Measurements from ENCODE around the gene SEL1L3. TPM values are rescaled to one million over a fixed set of nuclear protein-coding genes. Genes with fewer than 3 reads are reported as not detected.

The SEL1L3 gene
- total and polyA plus RNA-seq, 9 of the 15 experiments (the other 6 are each of a cell fraction or from before 2014, with no cell fraction given), result 10.0 to 44.3 (median 21.6) TPM

DNA sequence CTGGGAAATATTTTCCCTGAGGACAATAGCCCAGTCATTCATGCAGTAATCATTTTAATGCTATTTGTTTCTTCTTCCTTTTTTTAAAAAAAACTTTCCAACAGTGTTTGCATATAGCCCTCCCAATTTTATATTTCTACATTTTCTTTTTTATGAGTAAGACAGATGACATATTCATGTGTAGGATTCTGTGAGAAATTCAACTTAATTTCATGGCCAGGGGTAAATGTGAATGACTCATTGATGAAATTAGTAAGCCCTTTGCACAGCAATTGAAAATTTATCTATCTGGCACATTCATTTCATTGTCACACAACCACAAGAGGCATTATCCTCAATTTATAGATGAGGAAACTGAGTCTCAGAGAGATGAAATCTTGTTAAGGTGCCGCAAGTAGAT is 37.5 kb upstream of the SEL1L3 start:
- 0 out of 2 replicates have a peak, but pooled peaks cover 3% of the 10 kb centered on the region for H4K20me1 ChIP-seq (replicated peaks; ENCODE audit: control insufficient read depth, insufficient read depth, low read length)
- no peak for TF ChIP-seq ZNF586 (CRISPR knock-in tag; conservative IDR thresholded peaks at IDR 0.05)
- no peak for TF ChIP-seq CHD4 (IDR thresholded peaks at IDR 0.05; ENCODE audit: insufficient read depth, insufficient replicate concordance, low read depth, low read length, poor library complexity, severe bottlenecking)
- no peak for TF ChIP-seq YBX1 (IDR thresholded peaks at IDR 0.05)
- TF ChIP-seq HDGF (IDR thresholded peaks at IDR 0.05), result no peak
- TF ChIP-seq, protein P1, sequence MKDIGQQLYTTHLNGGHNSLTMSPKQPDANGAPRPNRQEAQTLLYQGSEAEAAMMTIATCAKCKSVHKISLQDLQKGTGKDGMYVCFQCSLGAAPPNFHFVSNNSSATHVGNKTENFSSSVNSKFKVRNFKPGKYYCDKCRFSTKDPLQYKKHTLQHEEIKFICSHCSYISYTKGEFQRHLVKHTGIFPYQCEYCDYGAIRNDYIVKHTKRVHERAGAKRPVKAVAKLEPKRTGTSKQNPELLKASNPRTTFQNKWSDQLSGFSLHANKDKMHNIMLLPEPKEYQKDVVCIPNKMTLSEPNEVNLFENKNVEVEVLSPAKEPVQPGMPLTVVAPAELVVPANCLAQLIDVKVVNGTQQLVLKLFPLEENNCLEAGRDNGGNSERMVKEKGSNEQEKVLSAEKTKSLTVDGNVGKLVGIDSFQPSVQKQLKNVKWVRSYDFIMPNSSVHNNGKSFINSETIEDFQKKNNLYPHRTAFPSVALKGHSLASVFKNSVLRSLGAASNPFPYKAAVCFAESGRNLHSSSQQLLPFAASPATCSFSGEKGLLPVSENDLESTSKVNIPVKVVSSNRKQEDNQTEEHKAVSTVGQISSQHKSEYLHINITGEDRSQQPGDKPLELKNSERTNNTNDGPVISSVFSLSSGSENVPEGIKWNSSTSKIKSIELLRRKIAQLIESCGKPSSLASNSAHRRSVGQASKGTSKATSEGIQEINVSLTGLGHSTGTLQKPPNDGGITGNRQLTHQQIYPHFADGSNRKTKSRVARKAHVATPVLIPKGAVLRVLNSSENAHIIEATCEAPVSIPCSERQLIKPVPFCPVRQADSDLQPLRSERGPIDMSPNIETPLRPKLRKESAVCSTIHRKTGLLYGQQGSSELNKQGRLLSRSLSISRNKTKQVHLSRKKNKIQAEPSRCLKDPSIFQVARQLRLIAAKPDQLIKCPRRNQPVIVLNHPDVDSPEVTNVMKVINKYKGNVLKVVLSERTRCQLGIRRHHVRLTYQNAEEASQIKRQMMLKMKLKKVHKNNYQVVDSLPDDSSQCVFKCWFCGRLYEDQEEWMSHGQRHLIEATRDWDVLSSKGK (CRISPR knock-in tag; IDR thresholded peaks at IDR 0.05), result no peak
- TF ChIP-seq, protein P2, sequence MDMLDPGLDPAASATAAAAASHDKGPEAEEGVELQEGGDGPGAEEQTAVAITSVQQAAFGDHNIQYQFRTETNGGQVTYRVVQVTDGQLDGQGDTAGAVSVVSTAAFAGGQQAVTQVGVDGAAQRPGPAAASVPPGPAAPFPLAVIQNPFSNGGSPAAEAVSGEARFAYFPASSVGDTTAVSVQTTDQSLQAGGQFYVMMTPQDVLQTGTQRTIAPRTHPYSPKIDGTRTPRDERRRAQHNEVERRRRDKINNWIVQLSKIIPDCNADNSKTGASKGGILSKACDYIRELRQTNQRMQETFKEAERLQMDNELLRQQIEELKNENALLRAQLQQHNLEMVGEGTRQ (CRISPR knock-in tag; IDR thresholded peaks at IDR 0.05), result no peak
- no peak for TF ChIP-seq EHMT2 (IDR thresholded peaks at IDR 0.05)
- no peak for TF ChIP-seq ZNF668 (CRISPR knock-in tag; IDR thresholded peaks at IDR 0.05)
- no peak for TF ChIP-seq CREM (IDR thresholded peaks at IDR 0.05; ENCODE audit: low read depth)
- no peak for TF ChIP-seq NR1H2 (CRISPR knock-in tag; IDR thresholded peaks at IDR 0.05)
- TF ChIP-seq, protein P3, sequence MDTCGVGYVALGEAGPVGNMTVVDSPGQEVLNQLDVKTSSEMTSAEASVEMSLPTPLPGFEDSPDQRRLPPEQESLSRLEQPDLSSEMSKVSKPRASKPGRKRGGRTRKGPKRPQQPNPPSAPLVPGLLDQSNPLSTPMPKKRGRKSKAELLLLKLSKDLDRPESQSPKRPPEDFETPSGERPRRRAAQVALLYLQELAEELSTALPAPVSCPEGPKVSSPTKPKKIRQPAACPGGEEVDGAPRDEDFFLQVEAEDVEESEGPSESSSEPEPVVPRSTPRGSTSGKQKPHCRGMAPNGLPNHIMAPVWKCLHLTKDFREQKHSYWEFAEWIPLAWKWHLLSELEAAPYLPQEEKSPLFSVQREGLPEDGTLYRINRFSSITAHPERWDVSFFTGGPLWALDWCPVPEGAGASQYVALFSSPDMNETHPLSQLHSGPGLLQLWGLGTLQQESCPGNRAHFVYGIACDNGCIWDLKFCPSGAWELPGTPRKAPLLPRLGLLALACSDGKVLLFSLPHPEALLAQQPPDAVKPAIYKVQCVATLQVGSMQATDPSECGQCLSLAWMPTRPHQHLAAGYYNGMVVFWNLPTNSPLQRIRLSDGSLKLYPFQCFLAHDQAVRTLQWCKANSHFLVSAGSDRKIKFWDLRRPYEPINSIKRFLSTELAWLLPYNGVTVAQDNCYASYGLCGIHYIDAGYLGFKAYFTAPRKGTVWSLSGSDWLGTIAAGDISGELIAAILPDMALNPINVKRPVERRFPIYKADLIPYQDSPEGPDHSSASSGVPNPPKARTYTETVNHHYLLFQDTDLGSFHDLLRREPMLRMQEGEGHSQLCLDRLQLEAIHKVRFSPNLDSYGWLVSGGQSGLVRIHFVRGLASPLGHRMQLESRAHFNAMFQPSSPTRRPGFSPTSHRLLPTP (IDR thresholded peaks at IDR 0.05; ENCODE audit: borderline replicate concordance, extremely low read depth, insufficient read length), result no peak
- no peak for TF ChIP-seq CHAMP1 (IDR thresholded peaks at IDR 0.05)
- TF ChIP-seq MCM3 (IDR thresholded peaks at IDR 0.05), result no peak

More for the DNA sequence above, 37.5 kb upstream of the SEL1L3 start:
- WGBS (ENCODE audit: insufficient coverage, low coverage, missing lambda C conversion rate), result 6% methylated on average over 1 of the region's 1 CpG
- H3K36me3 ChIP-seq (ENCODE audit: control insufficient read depth, insufficient read depth, low read length), result no peaks in the 10 kb centered on the region
- BruUV-seq (replicated peaks), result no TSS peak
- H3K79me2 ChIP-seq (ENCODE audit: control insufficient read depth, insufficient read depth, low read length), result no peaks in the 10 kb centered on the region
- ATAC-seq (no peak), DNase-seq (ENCODE audit: extremely low read depth in 1 of 4, low spot score in 3 of 4) (no peak), FAIRE-seq (no peak)
- no peak overlapping the region for H3K27ac ChIP-seq (ENCODE audit: extremely low read depth, low read depth, low read length)
- H3K27me3 ChIP-seq (ENCODE audit: control insufficient read depth in 2 of 2, insufficient read depth in 2 of 2, low read length in 2 of 2), result peaks cover 15 to 34% of the 10 kb centered on the region in 2 experiments
- H2AFZ ChIP-seq (ENCODE audit: low read depth, low read length), result no peak overlapping the region
- intact Hi-C loops (cut with micrococcal nuclease), result no loop called here
- in situ Hi-C loops (cut with MboI), result no loop called here
- ChIA-PET CTCF (ENCODE audit: low intra/inter-chr PET ratio) (no interaction called here), POLR2A (no interaction called here)
- no peaks in the 10 kb centered on the region for H3K4me1 ChIP-seq (replicated peaks in 1 of 2; ENCODE audit: control insufficient read depth in 2 of 2, insufficient read depth in 2 of 2, low read length in 2 of 2)
- no peak overlapping the region for H3K4me2 ChIP-seq (ENCODE audit: insufficient read depth, low read length)
- no peak overlapping the region for H3K9ac ChIP-seq (ENCODE audit: insufficient read depth in 1 of 2, low read depth in 2 of 2, low read length in 2 of 2)
- no peaks in the 10 kb centered on the region for H3K9me3 ChIP-seq (replicated peaks; ENCODE audit: control insufficient read depth, insufficient read depth, low read depth, low read length)
- H3K4me3 ChIP-seq, result no peak overlapping the region
- H3K9me1 ChIP-seq (ENCODE audit: control insufficient read depth, insufficient read depth, low read length), result no peaks in the 10 kb centered on the region
